G401.6 (cell line): ENCODE data around the gene NLN.
"Not testable (repeated sequence)": the region's sequence is repeated elsewhere in the genome, so short reads cannot be mapped to it uniquely, and the experiment has no call there.

Experiments used
- FAIRE-seq: peaks from 2 replicates; lab custom pipeline; 2012; peaks lifted over from hg19 to GRCh38; lab: Jason Lieb, UNC

The NLN gene

GRCh38 chr5:65721720-65722574, at the start of gene NLN, which contains the start of gene SGTB:
NLN (plus strand) TSS chr5:65722205; CDS start chr5:65722374, 169 bp downstream.
SGTB (minus strand) TSS chr5:65722109; CDS start chr5:65720807, 1,302 bp downstream.
- FAIRE-seq, result no peak

DNA sequence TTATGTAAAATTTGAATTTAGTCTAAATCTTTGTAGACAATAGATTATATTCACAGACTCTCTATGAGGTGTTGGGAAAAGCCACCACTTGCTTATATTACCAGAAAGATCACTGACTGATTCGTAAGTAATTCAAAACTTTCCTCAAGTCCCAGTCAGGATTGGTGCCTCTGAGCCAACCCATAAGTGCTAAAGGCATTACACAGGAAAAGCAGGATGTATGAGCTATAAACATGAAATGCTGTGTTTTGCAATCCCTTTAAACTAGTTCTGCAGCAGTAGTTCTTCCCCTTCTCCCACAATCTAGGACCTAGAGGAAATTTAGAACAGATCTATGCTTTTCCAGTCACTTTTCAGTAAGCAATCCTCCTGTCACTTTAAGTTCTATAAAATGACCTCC, 49.2 kb upstream of the NLN start:
- FAIRE-seq, result no peak

GRCh38 chr5:65674749-65675148, 47.3 kb upstream of the NLN start:
- no peak for FAIRE-seq

GRCh38 chr5:65676056-65676455, 45.9 kb upstream of the NLN start:
- not testable (repeated sequence) for FAIRE-seq

GRCh38 chr5:65682148-65682547, 39.9 kb upstream of the NLN start:
- no peak for FAIRE-seq

GRCh38 chr5:65693121-65693520, 28.9 kb upstream of the NLN start:
- FAIRE-seq, result no peak

DNA sequence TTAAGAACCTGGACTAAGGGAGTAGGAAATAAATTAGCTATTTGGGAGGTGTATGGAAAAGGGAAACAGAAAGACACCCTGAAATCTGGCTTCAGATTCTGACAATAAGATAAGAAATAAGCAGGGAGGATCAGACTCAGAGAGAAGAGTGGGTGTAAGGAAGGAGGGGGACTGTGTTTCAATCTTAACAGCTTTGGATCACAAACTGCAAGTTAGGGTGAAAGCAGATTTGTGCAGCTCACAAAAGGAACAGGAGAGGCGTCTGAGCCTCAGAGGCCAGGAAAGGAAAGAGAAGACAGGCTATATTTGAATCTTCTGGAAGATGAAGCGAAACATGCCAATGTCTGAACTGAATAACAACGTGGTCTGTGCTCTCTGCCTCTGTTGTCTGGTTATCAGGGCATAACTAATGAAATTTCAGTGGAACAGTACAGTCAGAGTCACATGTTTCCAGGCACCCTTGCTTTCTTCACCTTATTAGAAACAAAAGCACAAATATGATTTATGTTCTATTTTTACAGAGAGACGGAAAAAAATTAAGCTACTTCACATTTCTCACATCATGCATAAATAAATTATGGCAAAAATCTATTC, 26.7 kb upstream of the NLN start:
- no peak for FAIRE-seq

DNA sequence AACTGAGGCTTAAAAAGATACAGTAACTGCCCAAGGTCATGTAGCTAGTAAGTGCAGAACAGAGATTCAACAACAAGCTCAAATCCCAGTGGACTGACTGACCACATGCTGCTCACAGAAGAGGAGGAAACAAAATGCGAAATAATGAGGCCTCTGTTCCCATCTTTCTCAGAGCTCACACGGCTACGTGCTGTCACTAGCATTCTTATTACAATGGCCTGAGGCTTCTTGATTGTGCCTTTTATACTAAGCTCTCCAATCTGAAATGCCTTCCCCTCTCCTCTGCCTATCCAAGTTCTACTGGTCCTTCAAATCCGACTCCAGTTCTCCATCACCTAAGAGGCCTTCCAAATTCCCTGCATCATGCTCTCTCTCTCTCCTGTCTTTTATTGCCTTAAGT, 26.1 kb upstream of the NLN start:
- no peak for FAIRE-seq

DNA sequence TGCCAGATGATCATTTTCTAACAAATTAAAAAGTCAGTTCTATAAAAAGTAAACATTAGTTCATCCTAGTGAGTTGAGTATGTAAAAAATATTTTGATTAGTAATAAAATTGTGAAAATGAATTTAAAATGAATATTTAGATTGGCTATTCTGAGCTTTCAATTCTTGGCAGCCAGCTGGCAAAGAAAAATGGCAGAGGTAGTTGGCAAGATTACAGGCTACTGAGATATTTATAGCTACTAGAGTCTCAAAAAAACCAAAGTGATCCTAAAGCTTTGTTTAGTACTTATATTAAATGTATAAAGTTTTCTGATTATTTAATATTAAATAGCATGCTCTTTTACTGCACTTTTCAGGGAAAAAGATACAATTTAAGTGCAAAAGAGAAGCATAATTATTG, 25.1 kb upstream of the NLN start:
- FAIRE-seq, result peak; percentile 17

DNA sequence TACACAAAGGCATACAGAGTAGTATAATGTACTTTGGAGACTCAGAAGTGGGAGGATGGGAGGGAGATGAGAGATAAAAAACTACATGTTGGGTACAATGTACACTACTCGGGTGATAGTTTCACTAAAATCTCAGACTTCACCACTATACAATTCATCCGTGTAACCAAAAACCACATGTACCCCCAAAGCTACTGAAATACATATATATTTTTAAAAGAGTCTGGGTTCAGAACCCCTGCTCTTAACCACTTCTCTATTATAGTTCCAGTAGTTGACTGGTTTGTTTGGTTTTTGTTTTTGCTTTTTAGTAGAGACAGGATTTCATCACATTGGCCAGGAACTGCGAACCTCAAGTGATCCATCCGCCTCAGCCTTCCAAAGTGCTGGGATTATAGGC, 22.7 kb upstream of the NLN start:
- no peak for FAIRE-seq

DNA sequence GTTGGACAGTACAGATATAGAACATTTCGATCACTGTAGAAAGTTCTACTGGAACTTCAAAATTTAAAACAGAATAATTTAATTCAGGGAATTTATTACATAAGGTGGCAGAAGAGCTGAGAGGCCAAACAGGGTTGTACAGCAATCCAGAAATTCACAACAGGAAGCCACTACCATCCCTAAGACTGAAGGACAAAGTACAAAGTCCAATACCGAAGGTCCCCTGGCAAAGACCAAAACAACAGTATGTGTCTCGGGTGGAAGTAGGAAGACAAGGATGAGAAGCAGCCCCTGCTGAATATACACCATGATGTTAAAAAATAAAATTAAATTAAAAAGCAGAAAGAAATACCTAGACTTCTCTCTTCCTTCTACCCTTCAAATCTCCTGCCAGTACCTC, 20.0 kb upstream of the NLN start:
- no peak for FAIRE-seq

DNA sequence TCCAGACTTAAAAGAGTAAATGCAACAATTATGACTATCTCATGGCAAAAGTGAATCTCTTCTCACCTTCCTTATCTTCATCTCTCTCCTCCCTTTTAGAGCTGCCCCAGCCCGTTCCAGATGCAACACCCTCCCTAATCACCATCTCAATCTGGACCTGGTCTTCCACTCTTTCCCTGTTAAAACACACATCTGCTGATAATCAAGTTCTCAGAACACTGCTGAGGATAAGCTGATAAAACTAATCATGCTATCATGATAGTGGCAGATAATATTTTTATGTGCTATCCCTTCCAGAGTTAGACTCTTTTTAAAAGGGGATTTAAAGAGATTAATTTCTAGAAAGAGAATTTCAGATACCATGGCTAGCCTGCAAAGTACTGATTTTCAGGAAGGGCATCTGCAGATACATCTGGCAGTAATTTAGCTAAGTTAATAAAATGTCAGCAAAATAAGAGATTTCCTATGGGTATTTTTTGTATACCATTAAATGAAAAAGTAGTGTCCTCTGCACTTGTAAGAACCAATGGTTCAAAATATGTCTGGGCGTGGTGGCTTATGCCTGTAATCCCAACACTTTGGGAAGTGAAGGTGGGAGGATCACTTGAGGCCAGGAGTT, 17.3 kb upstream of the NLN start:
- no peak for FAIRE-seq

DNA sequence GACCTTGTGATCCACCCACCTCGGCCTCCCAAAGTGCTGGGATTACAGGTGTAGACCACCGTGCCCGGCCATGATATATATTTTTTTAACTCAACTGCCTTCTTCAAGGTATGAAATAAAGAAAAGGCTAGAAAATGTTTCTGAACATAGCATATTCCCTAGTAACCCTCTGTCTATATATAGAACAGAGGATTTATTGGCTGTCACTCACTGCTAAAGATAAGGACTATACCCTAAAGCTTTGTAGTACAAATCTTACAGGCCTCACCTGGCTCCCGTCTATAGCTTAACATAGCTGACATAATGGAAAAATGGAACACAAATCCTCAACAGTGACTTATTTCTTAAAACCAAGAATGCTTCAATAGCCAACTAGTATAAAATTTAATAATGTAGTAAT, 14.3 kb upstream of the NLN start:
- FAIRE-seq, result no peak

DNA sequence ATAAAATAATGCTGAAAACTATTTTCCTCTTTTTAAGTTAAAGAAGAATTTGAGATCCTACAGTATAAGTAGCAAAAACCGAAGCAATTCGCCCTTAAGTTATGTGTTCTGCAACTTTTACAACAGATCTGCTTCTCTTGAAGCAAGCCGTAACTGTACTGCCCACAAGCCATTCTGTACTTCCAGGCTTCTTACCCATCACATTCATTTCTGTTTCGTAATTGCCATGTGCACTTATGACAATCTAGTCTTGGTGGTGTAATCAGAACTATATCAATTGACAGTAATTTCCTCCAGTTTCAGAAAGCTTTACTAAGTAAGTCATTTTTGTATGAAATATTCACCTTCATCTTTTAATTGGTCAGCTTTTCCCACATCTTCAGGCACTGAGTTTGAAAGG, 13.9 kb upstream of the NLN start:
- FAIRE-seq, result no peak

DNA sequence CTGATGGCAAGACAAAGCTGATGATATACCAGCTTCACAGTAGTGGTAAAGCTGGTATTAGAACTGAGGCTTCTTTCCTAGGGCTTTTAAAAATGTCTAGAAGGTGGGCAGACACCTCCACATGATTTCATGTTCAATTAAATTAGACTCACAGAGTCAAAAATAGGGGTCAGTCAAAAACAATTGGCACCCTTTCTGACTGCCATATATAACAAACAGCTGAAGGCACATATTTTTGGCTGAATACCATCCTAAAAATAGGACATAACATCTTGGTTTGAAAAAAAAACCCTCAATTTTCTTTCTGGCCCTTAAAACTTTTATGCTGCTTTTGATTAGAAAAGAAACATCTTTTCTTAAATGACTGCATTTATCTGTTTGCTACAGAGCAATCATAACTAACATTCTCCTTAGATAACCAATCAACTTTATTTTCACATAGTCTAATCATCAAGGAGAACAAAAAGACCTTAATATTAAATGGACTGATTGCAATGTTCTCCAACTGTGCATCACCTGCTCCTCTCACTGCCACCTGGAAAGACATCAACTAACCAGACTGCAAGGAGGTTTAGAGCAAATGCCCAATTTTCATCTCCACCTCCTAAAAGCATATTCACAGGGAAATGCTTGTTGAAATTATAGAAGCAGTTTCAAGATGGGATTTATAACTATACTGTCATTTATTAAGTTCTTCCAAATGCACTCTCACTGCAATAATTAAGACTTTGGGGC, 3.3 kb upstream of the NLN start:
- FAIRE-seq, result no peak

- no peak for FAIRE-seq
These were observed 820 bp upstream of the NLN start for GRCh38 chr5:65721050-65721719.

- peak; percentile 45 for FAIRE-seq
These were observed 784 bp downstream of the NLN start for GRCh38 chr5:65722575-65723403.

DNA sequence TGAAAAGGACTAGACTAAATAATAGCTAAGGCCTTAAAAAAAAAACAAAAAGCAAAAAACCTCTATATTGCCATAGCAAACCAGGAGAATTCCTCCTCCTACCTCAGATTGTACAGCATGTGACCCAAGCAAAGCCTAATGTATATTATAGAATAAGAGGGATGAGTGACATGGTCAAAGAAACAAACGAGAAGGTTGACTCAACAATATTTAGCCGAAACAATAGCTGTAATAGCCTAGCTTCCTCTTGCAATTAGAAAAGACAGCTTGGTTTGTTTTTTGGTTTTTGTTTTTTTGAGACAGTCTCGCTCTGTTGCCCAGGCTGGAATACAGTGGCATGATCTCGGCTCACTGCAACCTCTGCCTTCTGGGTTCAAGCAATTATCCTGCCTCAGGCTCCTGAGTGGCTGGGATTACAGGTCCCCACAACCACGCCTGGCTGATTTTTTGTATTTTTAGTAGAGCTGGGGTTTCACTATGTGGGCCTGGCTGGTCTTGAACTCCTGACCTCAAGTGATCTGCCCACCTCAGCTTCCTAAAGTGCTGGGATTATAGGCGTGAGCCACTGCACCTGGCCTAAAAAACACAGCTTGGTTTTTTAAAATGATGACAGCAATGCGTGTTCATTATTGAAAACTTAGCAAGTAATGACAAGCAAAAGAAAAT, 5.6 kb downstream of the NLN start:
- FAIRE-seq, result no peak

- FAIRE-seq, result no peak
These were observed 6.2 kb downstream of the NLN start for GRCh38 chr5:65728218-65728617.

DNA sequence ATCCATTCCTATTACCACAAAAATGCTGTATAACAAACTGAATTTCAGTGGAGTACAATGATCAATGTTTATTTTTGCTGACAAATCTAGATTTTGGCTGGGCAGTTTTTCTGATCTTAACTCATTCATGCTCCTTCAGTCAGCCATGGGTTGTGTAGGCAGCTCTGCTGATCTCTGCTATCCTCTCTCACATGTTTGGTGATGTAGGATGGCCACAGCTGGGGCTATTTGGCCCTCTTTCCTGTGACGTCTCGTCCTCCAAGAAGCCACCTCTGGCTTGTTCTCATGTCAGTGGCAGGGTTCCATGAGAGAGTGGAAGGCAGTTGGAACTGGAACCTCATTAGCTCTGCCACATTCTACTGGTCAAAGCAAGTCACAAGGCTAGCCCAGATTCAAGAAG, 8.9 kb downstream of the NLN start:
- no peak for FAIRE-seq

- not testable (repeated sequence) for FAIRE-seq
These were observed 10.0 kb downstream of the NLN start for GRCh38 chr5:65732046-65732445.
